ENCODE results near the gene FASTK.
"Not testable (repeated sequence)": the region's sequence is repeated elsewhere in the genome, so short reads cannot be mapped to it uniquely, and the experiment has no call there.

Gene FASTK

DNA sequence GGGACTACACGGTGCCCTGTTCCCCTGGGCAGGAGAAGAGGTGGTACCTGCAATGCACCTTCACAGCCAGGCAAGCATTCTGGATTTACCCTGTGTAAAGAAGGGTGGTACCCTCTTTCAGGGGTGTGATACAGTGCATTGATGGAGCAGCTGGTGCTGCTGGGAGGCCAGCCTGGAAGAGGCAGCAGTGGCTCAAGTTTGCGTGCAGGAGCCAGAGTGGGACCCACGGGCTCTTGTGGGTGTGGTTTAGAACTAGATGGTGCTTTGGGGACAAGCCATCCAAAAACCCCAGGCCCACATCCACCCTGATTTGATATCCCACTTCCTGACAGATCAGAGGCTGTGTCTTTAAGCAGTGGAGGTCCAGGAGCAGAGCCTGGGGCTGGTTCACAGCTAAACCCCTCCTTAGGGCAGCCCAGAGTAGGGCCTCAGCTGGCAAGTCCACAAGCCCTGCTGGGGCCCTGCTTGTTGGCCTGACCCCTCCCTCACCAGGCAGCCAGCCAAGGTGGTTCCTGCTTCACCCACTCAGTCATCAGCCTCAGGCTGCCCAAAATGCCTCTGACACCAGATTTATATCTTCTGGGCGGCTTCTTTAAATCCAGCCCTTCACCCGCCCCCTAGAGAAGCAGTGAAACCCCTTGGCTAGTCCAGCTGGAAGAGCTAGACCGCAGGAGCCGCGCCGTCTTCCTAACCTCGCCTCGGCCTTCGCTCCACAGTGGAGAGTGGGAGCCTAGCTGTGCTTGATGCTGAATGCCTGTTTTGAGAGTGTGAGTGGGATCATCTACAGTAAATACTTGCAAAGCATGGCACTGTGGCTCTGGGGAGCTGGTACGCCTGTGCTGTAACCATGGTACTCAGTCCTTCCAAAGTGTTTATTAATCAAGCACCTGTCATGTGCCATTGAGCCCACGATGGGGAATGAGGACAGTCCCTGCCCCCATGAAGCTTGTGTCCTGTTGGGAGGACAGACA, 33.7 kb downstream of the FASTK start:
- no peak for DNase-seq

DNA sequence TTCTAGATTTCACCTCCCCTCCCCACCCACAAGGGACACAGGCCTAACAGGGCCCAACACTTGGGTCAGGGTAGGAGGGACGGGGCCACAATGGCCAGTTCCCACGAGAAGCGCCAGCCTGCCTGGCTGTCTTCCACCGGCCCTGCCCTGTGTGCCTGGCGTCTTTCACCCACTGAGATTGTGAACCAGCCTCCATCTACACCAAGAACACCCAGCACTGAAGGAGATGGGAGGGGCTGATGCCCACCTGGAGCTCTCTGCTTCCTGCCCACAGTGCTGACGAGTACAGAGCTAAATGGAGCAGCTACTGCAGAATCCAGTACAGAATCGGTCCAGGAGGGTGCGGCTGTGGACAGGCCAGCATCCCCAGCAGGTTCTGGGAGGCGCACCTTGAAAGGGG, 34.6 kb downstream of the FASTK start:
- DNase-seq = no peak

DNA sequence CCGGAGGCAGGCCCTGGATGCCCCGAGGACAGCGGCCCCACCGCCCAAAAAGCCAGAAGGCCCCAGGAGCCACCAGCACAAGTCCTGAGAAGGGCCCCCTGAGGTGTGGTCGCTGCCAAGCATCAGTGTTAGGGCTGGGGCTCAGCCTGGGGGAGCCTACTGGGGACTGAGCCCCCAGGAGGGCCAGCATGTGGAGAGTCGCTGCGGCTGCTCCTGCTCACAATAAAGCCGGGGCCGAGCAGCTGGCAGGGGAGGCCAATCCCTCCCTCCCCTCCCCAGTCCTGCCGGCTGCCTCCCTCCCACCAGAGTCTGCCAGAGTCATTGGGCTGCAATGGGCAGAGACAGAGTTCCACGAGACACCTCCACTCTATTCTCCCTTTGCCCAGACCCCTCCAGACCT, 35.3 kb downstream of the FASTK start:
- DNase-seq = no peak

DNA sequence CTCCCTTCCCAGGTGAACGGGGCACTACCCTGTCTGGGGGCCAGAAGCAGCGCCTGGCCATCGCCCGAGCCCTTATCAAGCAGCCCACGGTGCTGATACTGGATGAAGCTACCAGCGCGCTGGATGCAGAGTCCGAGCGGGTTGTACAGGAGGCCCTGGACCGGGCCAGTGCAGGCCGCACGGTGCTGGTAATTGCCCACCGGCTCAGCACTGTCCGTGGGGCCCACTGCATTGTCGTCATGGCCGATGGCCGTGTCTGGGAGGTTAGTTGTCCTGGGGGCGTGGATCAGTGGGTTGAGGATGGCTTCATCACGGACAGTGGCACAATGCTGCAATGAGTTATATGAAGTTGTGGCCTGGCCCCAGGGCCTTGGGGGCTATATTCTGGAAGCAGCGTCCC, 36.6 kb downstream of the FASTK start:
- no peak for DNase-seq

DNA sequence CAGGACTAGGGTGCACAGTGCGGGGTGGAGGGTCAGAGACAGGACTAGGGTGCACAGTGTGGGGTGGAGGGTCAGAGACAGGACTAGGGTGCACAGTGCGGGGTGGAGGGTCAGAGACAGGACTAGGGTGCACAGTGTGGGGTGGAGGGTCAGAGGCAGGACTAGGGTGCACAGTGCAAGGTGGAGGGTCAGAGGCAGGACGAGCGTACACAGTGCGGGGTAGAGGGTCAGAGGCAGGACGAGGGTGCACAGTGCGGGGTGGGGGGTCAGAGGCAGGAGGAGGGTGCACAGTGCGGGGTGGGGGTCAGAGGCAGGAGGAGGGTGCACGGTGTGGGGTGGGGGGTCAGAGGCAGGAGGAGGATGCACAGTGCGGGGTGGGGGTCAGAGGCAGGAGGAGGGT, 37.2 kb downstream of the FASTK start:
- DNase-seq = not testable (repeated sequence)

DNA sequence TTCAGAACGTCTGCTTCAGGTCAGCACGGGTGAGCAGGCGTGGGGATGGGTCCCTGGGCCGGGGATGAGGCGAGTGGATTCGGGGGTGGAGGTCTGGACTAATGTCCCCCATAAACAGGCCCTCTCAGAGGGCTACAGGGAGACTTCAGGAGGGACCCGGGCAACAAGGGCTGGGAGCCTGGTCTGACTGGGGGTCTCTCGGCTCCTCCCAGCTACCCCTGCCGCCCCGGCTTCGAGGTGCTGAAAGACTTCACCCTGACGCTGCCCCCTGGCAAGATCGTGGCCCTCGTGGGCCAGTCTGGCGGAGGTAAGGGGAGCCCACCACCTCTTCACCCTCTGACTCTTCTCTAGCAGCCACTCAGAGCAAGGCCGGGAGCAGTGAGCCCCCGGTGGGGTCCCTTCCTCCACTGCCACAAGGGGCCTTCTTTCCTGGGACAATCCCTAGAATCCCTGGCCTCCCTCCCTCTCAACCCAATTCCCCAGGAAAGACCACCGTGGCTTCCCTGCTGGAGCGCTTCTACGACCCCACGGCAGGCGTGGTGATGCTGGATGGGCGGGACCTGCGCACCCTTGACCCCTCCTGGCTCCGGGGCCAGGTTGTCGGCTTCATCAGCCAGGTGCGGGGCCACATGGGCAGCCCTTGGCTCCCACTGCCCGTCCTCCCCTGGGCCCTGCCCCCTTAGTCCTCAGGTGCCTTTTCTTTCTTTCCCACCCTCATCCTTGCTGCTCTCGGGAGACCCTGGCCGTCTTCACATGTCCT, 39.8 kb downstream of the FASTK start:
- no peak for DNase-seq

DNA sequence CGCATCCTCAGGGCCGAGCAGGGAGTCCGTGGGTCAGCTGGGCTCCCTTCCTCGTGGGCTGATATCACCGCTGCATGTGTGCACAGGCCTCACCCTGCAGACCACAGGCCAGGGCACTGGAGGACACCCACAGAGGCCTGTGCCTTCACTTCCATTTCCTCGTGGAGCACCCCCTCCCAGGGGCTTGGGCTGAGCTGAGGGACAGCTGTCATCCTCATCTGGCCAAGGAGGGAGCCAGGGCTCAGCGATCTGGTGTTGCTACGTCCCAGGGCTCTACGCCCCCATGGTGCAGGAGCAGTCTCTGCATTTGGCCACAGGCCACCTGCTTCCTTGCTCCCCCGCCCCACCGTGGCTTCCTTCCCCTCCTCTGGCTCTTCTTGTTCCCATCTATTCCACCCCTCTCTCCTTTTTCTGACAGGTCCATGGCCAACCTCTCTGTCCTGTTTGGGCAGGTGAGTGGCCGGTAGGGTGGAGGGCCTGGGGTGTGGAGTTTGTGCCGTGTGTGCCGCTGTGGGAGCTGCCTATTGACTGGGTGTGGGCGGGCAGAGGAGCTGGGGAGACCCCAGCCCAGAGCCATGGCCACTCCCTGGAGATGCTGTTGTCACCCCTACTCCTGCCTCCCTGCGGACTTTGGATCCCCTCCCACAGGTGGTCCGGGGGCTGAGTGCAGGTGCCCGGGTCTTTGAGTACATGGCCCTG, 40.6 kb downstream of the FASTK start:
- no peak for DNase-seq

DNA sequence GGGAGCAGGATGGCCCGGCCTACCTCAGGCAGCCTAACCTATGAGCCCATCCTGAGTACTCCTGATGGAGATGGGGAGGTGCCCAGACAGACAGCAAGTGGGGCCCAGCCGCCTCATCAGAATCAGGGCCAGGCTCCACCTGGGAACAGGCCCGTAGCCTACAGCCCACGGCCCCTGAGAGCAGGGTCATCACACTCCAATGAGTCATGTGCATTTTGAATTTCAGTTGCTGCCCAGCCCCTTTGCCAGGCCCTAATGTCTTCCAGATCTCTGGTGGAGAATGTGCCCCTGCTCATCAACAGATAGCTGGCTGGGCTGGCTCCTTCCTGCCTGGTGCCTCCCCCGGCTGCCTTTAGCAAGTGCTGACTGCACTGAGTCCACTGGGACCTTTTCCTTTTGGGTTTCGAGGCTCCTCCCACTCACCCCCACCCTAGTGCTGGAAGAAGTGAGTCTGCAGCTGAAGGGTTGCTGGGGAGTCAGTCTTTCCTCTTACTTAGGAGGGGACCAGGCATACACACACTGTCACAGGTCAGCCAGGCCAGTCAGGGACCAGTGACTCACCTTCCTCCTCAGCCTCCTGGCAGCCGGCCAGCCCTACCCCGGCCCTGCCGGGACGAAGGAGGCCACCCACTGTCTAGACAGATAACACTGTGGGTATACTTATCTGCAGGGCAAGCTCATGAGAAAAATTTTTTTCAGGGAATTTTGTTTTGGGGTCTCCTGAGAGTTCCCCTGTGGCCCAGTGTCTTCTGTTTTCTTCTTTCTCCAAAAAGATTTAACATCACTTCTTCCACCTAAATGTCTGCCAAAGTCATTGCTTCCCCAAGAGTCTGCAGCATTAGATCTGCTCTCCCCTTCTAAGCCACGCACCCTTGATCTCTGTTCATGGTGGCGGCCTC, 41.4 kb downstream of the FASTK start:
- no peak for DNase-seq

DNA sequence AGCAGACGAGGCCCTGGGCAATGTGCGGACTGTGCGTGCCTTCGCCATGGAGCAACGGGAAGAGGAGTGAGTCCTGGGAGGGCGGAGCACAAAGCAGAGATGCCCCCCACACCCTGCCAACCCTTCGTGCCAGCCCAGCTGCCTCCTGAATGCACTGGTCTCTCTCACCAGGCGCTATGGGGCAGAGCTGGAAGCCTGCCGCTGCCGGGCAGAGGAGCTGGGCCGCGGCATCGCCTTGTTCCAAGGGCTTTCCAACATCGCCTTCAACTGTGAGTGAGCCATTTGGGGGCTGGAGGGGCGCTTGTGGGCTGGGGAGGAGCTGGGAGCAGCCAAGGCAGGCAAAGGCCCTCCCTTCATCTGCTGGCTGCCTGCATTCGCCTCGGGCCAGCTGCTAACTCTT, 44.7 kb downstream of the FASTK start:
- DNase-seq = no peak

DNA sequence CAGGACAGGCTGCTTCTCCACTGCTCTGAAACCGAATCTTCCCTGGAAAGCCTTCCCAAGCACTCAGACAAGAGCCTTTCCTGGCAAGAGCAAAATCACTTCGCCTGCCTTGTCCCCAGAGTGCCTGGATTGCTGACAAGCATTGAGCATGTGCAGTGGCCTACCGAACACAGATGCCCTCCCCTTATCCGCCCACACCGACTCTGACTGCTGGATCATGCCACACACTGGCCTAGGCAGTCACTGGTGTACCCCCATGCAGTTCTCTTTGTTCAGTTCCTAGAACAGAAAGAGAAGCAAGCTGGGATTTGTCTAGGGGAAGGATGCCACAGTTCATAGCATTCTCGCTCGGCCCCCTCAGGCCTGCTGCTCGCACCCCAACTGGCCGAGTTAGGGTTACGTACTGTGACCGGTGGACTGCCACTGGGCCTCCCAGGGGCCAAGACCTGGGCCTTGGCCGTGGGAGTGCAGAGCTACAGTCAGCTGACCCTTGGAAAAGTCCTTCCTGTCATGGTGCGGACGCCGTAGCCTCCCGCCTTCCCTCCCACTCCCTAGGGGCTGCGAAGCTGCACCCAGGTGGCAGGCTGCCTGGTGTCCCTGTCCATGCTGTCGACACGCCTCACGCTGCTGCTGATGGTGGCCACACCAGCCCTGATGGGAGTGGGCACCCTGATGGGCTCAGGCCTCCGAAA, 45.4 kb downstream of the FASTK start:
- DNase-seq = no peak

DNA sequence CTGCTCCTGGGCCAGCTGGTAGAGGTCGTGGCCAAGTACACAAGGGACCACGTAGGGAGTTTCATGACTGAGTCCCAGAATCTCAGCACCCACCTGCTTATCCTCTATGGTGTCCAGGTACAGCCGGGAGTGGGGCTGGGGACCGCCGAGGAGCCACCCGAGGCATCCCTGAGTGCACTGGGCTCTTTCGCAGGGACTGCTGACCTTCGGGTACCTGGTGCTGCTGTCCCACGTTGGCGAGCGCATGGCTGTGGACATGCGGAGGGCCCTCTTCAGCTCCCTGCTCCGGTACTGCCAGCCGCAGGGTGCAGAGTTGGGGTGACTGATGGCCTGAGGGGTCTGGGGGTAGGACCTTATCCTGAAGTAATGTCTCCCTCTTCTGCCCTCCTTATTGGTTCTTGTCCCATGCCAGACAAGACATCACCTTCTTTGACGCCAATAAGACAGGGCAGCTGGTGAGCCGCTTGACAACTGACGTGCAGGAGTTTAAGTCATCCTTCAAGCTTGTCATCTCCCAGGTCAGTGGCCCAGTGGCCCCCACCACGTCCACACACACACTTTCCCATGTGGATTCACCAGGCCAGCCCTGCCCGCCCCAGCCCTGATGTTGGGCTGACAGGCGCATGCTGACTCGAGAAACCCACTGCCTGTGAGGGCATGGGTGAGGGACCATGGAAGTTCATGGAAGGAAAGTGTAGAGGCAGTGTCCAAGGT, 46.1 kb downstream of the FASTK start:
- no peak for DNase-seq

DNA sequence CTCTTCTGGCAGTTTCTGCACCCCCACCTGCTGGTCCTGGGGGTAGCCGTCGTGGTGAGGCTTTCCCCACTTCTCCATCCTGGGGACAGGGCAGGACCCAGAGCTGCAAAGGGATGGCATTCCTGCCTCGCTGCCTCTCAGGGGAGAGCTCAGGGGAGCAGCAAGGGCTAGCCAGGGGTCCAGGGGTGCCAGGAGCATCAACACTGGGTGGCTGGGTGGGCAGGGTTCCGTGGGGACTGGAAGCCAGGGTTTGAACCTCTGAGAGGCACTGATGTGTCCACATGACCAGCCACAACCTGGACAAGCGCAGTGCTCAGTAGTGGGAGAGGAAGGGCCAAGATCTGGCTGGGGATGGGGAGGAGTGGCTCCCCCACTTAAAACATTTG, 46.8 kb downstream of the FASTK start:
- DNase-seq = no peak

DNA sequence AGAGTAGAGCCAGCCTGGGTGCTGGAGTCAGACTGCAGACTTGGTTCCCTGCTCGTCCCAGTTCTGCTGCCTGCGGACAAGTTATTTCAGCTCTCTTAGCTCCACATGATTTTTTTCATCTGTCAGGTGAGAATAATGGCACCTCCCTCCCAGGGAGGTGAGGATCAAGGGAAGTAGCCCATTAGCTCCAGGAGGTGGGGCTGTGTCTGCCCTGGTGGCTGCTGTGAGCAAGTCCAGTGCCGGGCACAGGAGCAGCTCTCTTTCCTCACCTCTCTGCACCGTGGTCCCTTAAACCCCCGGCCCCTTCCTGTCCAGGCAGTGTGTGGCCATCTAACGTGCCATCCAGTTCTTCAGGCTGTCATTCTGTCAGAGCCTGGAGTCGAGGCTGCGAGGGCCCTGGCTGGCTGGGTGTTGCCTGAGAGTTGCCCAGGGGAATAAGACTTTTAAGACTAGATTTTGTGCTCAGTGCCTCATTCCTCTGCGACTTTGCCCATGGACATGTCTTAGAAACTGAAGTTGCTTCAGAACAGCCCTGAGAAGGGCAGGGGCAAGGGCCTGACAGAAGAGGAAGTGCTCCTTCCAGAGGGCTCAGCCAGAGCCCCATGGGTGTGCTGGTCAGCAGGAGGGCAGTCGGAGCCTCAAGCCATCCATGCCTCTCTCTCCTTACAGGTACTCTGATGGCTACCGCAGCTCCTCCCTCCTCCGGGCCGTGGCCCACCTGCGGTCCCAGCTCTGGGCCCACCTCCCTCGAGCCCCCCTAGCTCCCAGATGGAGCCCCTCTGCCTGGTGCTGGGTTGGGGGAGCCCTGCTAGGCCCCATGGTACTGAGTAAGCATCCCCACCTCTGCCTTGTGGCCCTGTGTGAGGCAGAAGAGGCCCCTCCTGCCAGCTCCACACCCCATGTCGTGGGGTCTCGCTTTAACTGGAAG, 47.4 kb downstream of the FASTK start:
- DNase-seq = no peak

DNA sequence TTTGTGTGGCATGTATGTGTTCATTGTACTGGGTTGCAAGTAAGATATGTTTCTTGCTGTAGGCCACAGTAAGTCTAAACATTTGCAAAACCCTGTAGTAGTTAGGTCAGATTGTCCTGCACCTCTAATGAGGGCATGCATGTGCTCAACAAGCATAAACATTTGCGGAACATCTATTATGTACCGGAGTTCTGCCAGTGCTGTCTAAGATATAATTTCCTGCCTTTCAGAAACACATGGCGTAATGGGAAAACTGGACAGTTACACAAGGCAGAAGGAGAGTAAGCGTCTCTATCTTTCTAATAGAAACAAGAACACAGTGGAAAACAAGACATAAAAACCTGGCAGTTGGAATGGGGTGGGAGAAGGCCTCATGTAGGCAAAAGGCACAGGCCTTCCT, 49.6 kb downstream of the FASTK start:
- DNase-seq = no peak

DNA sequence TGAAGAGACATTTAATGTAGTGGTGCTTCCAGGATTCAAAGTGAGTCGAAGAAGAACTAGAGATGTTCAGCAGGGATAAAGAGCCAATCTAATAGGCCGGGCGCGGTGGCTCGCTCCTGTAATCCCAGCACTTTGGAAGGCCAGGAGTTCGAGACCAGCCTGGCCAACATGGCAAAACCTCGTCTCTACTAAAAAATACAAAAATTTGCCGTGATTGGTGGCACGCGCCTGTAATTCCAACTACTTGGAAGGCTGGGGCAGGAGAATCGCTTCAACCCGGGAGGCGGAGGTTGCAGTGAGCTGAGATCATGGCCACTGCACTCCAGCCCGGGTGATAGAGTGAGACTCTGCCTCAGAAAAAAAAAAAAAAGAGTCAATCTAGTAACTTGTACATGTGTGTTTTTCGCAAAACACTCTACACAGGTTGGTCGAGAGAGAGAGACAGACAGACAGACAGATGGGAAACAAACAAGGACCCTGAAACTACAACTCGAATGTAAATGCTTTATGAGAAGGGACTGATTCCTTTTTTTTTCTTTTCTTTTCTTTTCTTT, 51.6 kb downstream of the FASTK start:
- no peak for DNase-seq

DNA sequence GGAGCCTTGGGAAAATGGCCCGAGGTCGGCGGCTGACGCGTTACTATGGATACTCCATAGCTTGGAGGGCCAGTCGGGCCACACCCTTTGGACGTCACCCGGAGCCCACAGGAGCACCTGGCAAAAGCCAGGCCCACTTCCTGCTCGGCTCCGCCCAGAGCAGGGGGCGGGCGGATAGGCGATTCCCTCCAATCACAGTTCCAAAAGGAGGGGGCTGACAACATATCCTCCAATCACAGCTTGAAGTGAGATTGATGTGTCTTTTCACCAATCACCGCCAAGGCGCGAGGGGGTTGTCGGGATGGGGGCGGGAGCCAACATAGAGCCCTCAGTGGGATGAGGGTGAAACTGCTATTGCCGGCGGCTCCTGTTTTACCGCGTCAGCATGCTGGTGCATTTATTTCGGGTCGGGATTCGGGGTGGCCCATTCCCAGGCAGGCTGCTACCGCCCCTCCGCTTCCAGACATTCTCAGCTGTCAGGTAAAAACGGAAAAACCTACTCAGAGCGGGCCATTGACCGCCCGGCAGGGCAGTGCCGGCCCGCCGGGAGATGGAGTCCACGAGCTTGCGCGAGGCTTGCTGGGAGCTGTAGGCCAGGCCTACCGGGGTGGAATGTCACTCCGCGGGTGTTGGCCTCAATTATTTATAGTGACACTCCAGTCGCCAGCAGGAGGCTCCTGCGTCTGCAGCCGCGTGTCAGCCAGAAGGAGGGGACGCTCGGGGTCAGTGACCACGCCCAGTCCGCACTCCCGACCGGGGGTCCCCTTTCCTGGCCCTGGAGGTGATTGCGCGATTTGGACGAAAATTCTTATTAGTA, 52.3 kb downstream of the FASTK start, which contains the start of gene ABCB8:
TSS of gene ABCB8 (plus strand) at position 320 of the 817 bp plus-strand sequence. CDS start at position 386, 66 bp downstream.
- DNase-seq = peak; percentile 98

DNA sequence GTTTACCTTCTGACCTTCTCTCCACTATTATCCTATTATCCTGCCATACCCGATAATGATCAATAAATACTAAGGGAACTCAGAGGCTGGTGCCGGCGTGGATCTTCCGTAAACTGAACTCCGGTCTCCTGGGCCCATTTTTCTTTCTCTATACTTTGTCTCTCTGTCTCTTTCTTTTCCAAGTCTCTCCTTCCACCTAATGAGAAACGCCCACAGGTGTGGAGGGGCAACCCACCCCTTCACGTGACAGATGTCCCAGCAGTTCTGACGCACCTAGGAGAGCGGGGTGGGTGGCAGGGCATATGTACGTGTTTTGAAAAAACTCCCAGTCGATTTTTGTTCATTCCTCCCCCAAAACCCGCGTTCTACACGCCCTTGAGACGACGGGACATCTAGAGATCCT, 52.9 kb downstream of the FASTK start:
- not testable (repeated sequence) for DNase-seq

All from effector CD8-positive, alpha-beta T cell (primary cell).